ENCODE data around the gene STMP1. TPM values are rescaled to one million over a fixed set of nuclear protein-coding genes. Genes with fewer than 3 reads are reported as not detected.

Gene STMP1
- polyA plus RNA-seq, 2 of the 4 experiments (the other 2 are of a cell fraction): 33.0 to 35.5 TPM

DNA sequence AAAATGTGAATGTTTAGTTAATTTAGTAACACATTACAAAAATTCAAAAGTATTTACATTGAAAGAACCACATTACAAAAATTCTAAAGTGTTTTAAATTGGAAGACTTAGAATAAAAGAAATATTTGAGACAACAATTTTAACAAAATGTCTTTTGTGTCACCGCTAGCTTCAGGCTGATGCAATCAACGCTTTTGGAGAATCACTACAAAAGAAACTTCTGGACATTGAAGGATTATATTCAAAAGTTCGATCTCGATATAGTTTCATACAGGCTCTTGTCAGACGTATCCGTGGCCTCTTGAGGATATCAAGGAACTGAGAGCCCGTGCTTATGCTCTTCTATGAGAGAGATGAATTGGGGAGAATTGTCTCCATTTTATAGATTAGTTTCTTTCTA, 14.1 kb upstream of the STMP1 start:
- Histone ChIP-seq H3K4me2 (no peak overlapping the region), H3K4me3 (no peak overlapping the region), H3K9me3 (no peaks in the 10 kb centered on the region), H3K27ac (no peak overlapping the region), H3K4me1 (no peaks in the 10 kb centered on the region)
- no peak for DNase-seq (ENCODE audit: low read depth in 1 of 2, low spot score in 1 of 2)
- ChIA-PET CTCF (interaction anchor here (0.9 to 11.6 kb wide), 7 partner anchors 10 to 370 kb away, joined by 3 to 176 read pairs (median 8); partner anchors contain the start of gene STMP1), POLR2A (no interaction called here)
- WGBS (ENCODE audit: missing lambda C conversion rate): 90% methylated on average over 7 of the region's 7 CpGs
- no peak for FAIRE-seq
- TF ChIP-seq GATA3 (IDR thresholded peaks at IDR 0.05; ENCODE audit: borderline replicate concordance): no peak
- TF ChIP-seq, protein P1, sequence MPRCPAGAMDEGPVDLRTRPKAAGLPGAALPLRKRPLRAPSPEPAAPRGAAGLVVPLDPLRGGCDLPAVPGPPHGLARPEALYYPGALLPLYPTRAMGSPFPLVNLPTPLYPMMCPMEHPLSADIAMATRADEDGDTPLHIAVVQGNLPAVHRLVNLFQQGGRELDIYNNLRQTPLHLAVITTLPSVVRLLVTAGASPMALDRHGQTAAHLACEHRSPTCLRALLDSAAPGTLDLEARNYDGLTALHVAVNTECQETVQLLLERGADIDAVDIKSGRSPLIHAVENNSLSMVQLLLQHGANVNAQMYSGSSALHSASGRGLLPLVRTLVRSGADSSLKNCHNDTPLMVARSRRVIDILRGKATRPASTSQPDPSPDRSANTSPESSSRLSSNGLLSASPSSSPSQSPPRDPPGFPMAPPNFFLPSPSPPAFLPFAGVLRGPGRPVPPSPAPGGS (IDR thresholded peaks at IDR 0.05): no peak
- no peak for TF ChIP-seq FOXS1 (CRISPR knock-in tag; IDR thresholded peaks at IDR 0.05)
- TF ChIP-seq, protein P2, sequence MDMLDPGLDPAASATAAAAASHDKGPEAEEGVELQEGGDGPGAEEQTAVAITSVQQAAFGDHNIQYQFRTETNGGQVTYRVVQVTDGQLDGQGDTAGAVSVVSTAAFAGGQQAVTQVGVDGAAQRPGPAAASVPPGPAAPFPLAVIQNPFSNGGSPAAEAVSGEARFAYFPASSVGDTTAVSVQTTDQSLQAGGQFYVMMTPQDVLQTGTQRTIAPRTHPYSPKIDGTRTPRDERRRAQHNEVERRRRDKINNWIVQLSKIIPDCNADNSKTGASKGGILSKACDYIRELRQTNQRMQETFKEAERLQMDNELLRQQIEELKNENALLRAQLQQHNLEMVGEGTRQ (IDR thresholded peaks at IDR 0.05): no peak
- TF ChIP-seq FOSB (CRISPR knock-in tag; IDR thresholded peaks at IDR 0.05): no peak
- no peak for TF ChIP-seq POLR2AphosphoS2 (conservative IDR thresholded peaks at IDR 0.05; ENCODE audit: low read length)
- TF ChIP-seq SMC3 (IDR thresholded peaks at IDR 0.05): no peak
- TF ChIP-seq BHLHE40 (IDR thresholded peaks at IDR 0.05; ENCODE audit: low read depth, low read length): no peak
- no peak for TF ChIP-seq RARB (CRISPR knock-in tag; IDR thresholded peaks at IDR 0.05)
- no peak for TF ChIP-seq NR3C1 (IDR thresholded peaks at IDR 0.05)
- no peak for TF ChIP-seq ESRRA (IDR thresholded peaks at IDR 0.05; ENCODE audit: borderline replicate concordance, low read length)
- ATAC-seq: no peak

DNA sequence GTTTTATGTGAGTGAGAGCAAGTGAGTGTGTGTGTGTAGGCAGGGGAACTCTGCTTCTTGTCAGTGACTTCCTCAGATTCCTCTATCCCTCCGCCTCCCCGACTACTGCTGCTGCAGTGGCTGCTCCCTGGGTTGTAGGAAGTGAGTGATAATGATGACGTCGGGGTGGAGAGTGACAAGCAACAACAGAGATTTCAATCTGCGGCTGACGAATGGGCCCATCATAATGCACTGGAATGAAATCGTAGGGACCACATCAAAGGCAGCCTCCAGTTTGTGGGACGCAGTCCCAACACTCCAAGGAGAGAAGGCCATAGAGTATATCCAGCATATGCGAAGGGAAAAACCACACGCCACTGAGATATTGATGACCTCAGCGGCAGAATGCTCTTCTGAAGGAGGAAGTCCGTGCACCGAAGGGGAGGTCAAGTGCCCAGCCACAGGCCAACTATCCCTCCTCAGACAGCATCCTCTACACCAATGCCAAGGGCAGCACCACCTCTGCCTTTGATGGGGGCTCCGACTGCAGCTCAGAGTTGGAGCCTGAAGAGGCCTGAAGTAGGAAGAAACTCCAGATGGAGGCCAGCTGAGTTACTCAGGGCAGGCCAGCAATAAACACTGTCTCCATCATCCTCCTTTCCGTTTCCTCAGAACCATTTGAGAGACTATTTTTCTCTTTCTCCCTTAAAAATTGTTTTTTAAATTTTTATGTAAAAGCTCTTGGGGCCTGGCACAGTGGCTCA, 11.3 kb upstream of the STMP1 start:
- Histone ChIP-seq H3K4me3 (no peak overlapping the region), H3K27ac (no peak overlapping the region), H3K9me3 (no peaks in the 10 kb centered on the region), H3K4me1 (no peaks in the 10 kb centered on the region), H3K4me2 (no peak overlapping the region)
- 92% methylated on average over 15 of the region's 15 CpGs for whole genome bisulfite sequencing (ENCODE audit: missing lambda C conversion rate)
- ATAC-seq (peak; percentile 41 to 54; a peak in 4 of 6 replicates), FAIRE-seq (no peak), DNase-seq (ENCODE audit: low read depth in 1 of 2, low spot score in 1 of 2) (no peak)
- TF ChIP-seq, protein P3, sequence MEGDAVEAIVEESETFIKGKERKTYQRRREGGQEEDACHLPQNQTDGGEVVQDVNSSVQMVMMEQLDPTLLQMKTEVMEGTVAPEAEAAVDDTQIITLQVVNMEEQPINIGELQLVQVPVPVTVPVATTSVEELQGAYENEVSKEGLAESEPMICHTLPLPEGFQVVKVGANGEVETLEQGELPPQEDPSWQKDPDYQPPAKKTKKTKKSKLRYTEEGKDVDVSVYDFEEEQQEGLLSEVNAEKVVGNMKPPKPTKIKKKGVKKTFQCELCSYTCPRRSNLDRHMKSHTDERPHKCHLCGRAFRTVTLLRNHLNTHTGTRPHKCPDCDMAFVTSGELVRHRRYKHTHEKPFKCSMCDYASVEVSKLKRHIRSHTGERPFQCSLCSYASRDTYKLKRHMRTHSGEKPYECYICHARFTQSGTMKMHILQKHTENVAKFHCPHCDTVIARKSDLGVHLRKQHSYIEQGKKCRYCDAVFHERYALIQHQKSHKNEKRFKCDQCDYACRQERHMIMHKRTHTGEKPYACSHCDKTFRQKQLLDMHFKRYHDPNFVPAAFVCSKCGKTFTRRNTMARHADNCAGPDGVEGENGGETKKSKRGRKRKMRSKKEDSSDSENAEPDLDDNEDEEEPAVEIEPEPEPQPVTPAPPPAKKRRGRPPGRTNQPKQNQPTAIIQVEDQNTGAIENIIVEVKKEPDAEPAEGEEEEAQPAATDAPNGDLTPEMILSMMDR (IDR thresholded peaks at IDR 0.05): no peak
- TF ChIP-seq, protein P4, sequence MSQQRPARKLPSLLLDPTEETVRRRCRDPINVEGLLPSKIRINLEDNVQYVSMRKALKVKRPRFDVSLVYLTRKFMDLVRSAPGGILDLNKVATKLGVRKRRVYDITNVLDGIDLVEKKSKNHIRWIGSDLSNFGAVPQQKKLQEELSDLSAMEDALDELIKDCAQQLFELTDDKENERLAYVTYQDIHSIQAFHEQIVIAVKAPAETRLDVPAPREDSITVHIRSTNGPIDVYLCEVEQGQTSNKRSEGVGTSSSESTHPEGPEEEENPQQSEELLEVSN (IDR thresholded peaks at IDR 0.05; ENCODE audit: borderline replicate concordance, low read depth): no peak
- TF ChIP-seq NFE2L2 (conservative IDR thresholded peaks at IDR 0.05; ENCODE audit: low read length) (no peak), RNF2 (IDR thresholded peaks at IDR 0.05; ENCODE audit: borderline replicate concordance, low read depth) (no peak)
- TF ChIP-seq, protein P5, sequence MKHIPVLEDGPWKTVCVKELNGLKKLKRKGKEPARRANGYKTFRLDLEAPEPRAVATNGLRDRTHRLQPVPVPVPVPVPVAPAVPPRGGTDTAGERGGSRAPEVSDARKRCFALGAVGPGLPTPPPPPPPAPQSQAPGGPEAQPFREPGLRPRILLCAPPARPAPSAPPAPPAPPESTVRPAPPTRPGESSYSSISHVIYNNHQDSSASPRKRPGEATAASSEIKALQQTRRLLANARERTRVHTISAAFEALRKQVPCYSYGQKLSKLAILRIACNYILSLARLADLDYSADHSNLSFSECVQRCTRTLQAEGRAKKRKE (CRISPR knock-in tag; IDR thresholded peaks at IDR 0.05; ENCODE audit: low read depth): no peak
- ChIA-PET CTCF (interaction anchor here (1.7 to 11.6 kb wide), 2 partner anchors 316 to 373 kb away, joined by 3 to 176 read pairs; no protein-coding TSS in a partner anchor), POLR2A (no interaction called here)

Measured in A549 (cell line).